Esophagus muscularis mucosa (tissue), 3 donors: ENCODE measurements around the gene AOX1.
"Not testable (repeated sequence)": the region's sequence is repeated elsewhere in the genome, so short reads cannot be mapped to it uniquely, and the experiment has no call there.

ENCODE experiments used
- CTCF ChIP-seq, 3 experiments: fragments of 200-600 bp in 2 of 3; fragments of 450-650 bp in 1 of 3; sonication (generic) in 2 of 3; IDR thresholded peaks; one replicate each; pipeline ENCODE4 v1.5.1; 2017 to 2019; ENCODE audit warnings: antibody characterized with exemption in 3 of 3, mild to moderate bottlenecking in 2 of 3, moderate library complexity in 1 of 3
- EP300 ChIP-seq: sonication (generic); formaldehyde crosslinking; IDR thresholded peaks from one replicate; pipeline ENCODE4 v1.6.1; 2017; ENCODE audit warnings: antibody characterized with exemption

GRCh38 chr2:200682407-200682806 lies 96.6 kb downstream of the AOX1 start:
- not testable (repeated sequence) for TF ChIP-seq CTCF (IDR thresholded peaks at IDR 0.05); EP300
